Adrenal gland (tissue), 12 donors: ENCODE measurements around the gene ELOVL2. TPM values are rescaled to one million over a fixed set of nuclear protein-coding genes. Genes with fewer than 3 reads are reported as not detected.

Experiments
- DNase-seq, 7 donors: peaks; one replicate each; pipeline ENCODE4 v3.0.0-alpha.2; 2019 to 2020
- H3K27ac ChIP-seq, 5 donors: fragments of 200-600 bp; sonication (generic) in 4 of 5; 1 replicate in 3 of 5; 2 replicates in 2 of 5; pipeline versions ENCODE4 v1.5.1 to v1.8.0; 2016 to 2020; ENCODE audit warnings: mild to moderate bottlenecking in 1 of 5
- H3K27me3 ChIP-seq: fragments of 200-600 bp; 2 replicates; pipeline ENCODE4 v1.8.0; 2021
- H3K36me3 ChIP-seq, 2 donors: fragments of 200-600 bp; replicated peaks in 1 of 2; 1 replicate in 1 of 2; 2 replicates in 1 of 2; pipeline versions ENCODE4 v1.5.1 to v1.8.0; 2018 to 2022
- H3K4me1 ChIP-seq, 2 donors: fragments of 200-600 bp; replicated peaks in 1 of 2; 1 replicate in 1 of 2; 2 replicates in 1 of 2; pipeline versions ENCODE4 v1.5.1 to v1.8.0; 2018 to 2021
- H3K4me3 ChIP-seq, 4 donors: fragments of 200-600 bp; sonication (generic) in 3 of 4; one replicate each; pipeline ENCODE4 v1.5.1; 2016 to 2018
- H3K9me3 ChIP-seq, 3 donors: fragments of 200-600 bp; sonication (generic) in 1 of 3; replicated peaks in 1 of 3; 1 replicate in 2 of 3; 2 replicates in 1 of 3; pipeline versions ENCODE4 v1.5.1 to v1.8.0; 2016 to 2021
- CTCF ChIP-seq, 6 experiments: fragments of 450-650 bp in 4 of 6; fragments of 200-600 bp in 2 of 6; sonication (generic) in 1 of 6; IDR thresholded peaks; 1 replicate in 5 of 6; 2 replicates in 1 of 6; pipeline versions ENCODE4 v1.5.1 to v1.8.0; 2016 to 2021; ENCODE audit warnings: antibody characterized with exemption in 6 of 6, mild to moderate bottlenecking in 2 of 6, moderate library complexity in 1 of 6
- POLR2A ChIP-seq, 2 donors: fragments of 450-650 bp; IDR thresholded peaks; one replicate each; pipeline ENCODE4 v1.6.1; 2017; ENCODE audit warnings: antibody characterized with exemption in 2 of 2, mild to moderate bottlenecking in 2 of 2, moderate library complexity in 1 of 2
- WGBS, 4 donors: extraction: QIAGEN DNeasy Blood & Tissue Kit in 2 of 4; methylation state at CpG; one replicate each; pipeline versions ENCODE4 v1.1.5 to v1.1.7; 2013 to 2017; 5-methylcytosine and 5-hydroxymethylcytosine counted together
- intact Hi-C, 2 donors: fragments of 100-400 bp; cut with DNase I; formaldehyde crosslinking; loops; one replicate each; pipeline versions ENCODE4 v1.14.1 to v1.15.0; 2022 to 2023
- polyA plus RNA-seq, 3 donors: library from polyadenylated mRNA; stranded (reverse); fragments of 200-250 nt in 2 of 3; fragments of 350-450 nt in 1 of 3; fragmentation: Illumina TruSeq in 1 of 3; extraction: RNeasy Lipid Tissue Mini Kit (QIAGEN cat#74804) in 1 of 3; gene quantifications; one replicate each; pipeline ENCODE4 v1.2.3, GENCODE V29; 2013 to 2014
- total RNA-seq, 9 donors: library from RNA; depleted of rRNA in 4 of 9; stranded (reverse); fragments of >200 nt in 4 of 9; fragments of 120-200 nt in 1 of 9; fragmentation: NEBNext Ultra II Directional in 1 of 9; extraction: Animal tissue kit (Norgen Biotek cat#: 25700) in 1 of 9; gene quantifications; one replicate each; pipeline versions ENCODE4 v1.1.0 to v1.2.4, GENCODE V29; 2013 to 2023
- donor health status: healthy with polysubstance abuse.
- donor health status: Bipolar disorder and iron deficiency.
- donor health status: DM: yes; HTN: yes; CAD: no.
- donor health status: DM: no; HTN: no; CAD: no.
- donor health status: DM: no; HTN: no; CAD: no.
- donor health status: DM: yes; HTN: yes; CAD: no.

ELOVL2 gene
- total and polyA plus RNA-seq, 12 donors = 0.34 to 1.8 (median 0.92) TPM

GRCh38 chr6:11023032-11023431 lies 21.1 kb downstream of the ELOVL2 start:
- no peaks in the 10 kb centered on the region for H3K9me3 ChIP-seq
- TF ChIP-seq CTCF (IDR thresholded peaks at IDR 0.05) = no peak
- TF ChIP-seq POLR2A (IDR thresholded peaks at IDR 0.05) = no peak
- H3K27me3 ChIP-seq = peaks cover 4% of the 10 kb centered on the region
- no peak for DNase-seq
- H3K4me3 ChIP-seq = no peak overlapping the region
- no peaks in the 10 kb centered on the region for H3K4me1 ChIP-seq
- intact Hi-C loops = no loop called here
- no peak overlapping the region for H3K27ac ChIP-seq
- H3K36me3 ChIP-seq = no peaks in the 10 kb centered on the region

DNA sequence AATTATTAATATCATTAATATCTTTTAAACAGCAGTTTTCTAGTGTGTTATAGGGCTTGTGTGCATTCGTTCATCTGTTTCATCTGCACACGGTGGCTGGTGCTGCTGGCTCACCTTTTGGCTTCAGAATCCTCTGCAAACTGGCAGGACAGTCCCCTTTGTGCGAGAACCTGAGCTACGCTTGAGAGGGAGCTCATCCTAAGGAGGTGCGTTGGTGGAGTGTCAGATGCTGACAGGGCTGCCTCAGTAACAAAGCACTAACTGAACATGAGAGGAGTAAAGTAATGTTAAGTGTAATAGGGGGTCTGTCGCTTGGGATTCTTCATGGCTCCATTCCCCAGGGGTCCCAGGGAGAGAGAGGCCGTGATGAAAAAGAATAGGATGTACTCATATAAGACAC lies 22.4 kb downstream of the ELOVL2 start:
- Histone ChIP-seq H3K27ac (no peak overlapping the region), H3K9me3 (no peaks in the 10 kb centered on the region), H3K36me3 (no peaks in the 10 kb centered on the region), H3K27me3 (peaks cover 4% of the 10 kb centered on the region), H3K4me1 (no peaks in the 10 kb centered on the region), H3K4me3 (no peak overlapping the region)
- DNase-seq = no peak
- TF ChIP-seq POLR2A (IDR thresholded peaks at IDR 0.05) (no peak), CTCF (IDR thresholded peaks at IDR 0.05) (no peak)
- intact Hi-C loops = no loop called here
- 63 to 73% (median 71%) methylated on average over 7 of the region's 7 CpGs for WGBS, 4 donors

GRCh38 chr6:11021003-11021402 lies 23.1 kb downstream of the ELOVL2 start:
- Histone ChIP-seq H3K27me3 (peaks cover 4% of the 10 kb centered on the region), H3K27ac (no peak overlapping the region), H3K36me3 (no peaks in the 10 kb centered on the region), H3K4me3 (no peak overlapping the region), H3K9me3 (no peaks in the 10 kb centered on the region), H3K4me1 (no peaks in the 10 kb centered on the region)
- DNase-seq = no peak
- TF ChIP-seq POLR2A (IDR thresholded peaks at IDR 0.05) (no peak), CTCF (IDR thresholded peaks at IDR 0.05) (no peak)
- 56 to 69% (median 66%) methylated on average over 2 of the region's 2 CpGs for WGBS, 4 donors
- intact Hi-C loops = no loop called here

- Histone ChIP-seq H3K36me3 (no peaks in the 10 kb centered on the region), H3K4me3 (no peak overlapping the region), H3K9me3 (no peaks in the 10 kb centered on the region), H3K4me1 (no peaks in the 10 kb centered on the region), H3K27ac (no peak overlapping the region), H3K27me3 (peaks cover 4% of the 10 kb centered on the region)
- TF ChIP-seq CTCF (IDR thresholded peaks at IDR 0.05) (no peak), POLR2A (IDR thresholded peaks at IDR 0.05) (no peak)
- no peak for DNase-seq
- WGBS, 4 donors = 74 to 87% (median 85%) methylated on average over 2 of the region's 2 CpGs
- intact Hi-C loops = no loop called here
Observed at GRCh38 chr6:11018225-11018624, 25.9 kb downstream of the ELOVL2 start.
